ENCODE results near the gene ZNF385B. TPM values are rescaled to one million over a fixed set of nuclear protein-coding genes. Genes with fewer than 3 reads are reported as not detected.
A peak's percentile ranks its signal among the peaks of the same experiment; 100 is the strongest.
"Not testable (repeated sequence)": the region's sequence is repeated elsewhere in the genome, so short reads cannot be mapped to it uniquely, and the experiment has no call there.

ZNF385B gene
- total RNA-seq, 1 experiment from 2014 or later: 2.2 TPM

DNA sequence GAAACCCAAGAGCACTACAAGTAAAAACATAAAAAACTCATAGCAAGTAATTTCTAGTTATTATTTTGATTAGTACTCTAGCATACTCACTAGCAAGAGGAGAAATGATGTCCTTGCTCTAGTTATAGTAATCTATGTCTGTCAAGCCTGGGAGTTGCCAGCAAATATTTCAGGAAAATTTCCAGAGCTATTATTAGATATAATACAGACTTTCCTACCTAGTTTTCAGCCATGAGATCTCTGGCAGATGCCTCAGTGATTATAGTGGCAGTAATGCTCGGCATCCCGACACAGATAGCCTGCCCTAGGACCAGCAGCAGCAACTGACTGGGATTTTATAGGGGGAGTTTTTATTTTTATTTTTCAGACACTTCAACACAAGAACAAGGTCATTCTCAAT lies 224.4 kb downstream of the ZNF385B start:
- no peak for ATAC-seq
- no peaks in the 10 kb centered on the region for H3K4me1 Mint-ChIP-seq
- H3K4me3 Mint-ChIP-seq: no peak overlapping the region
- H3K27ac Mint-ChIP-seq: no peak overlapping the region
- ChIA-PET CTCF (no interaction called here), POLR2A (no interaction called here)
- no peaks in the 10 kb centered on the region for H3K36me3 Mint-ChIP-seq
- DNase-seq (ENCODE audit: low spot score): no peak
- no peaks in the 10 kb centered on the region for H3K27me3 Mint-ChIP-seq (ENCODE audit: low read depth)
- TF ChIP-seq SMAD4 (CRISPR knock-in tag; IDR thresholded peaks at IDR 0.05): no peak
- no peak for TF ChIP-seq ZBTB21 (CRISPR knock-in tag; IDR thresholded peaks at IDR 0.05; ENCODE audit: borderline replicate concordance)
- no peak for TF ChIP-seq SMAD3 (CRISPR knock-in tag; IDR thresholded peaks at IDR 0.05; ENCODE audit: borderline replicate concordance)
- TF ChIP-seq, protein P1, sequence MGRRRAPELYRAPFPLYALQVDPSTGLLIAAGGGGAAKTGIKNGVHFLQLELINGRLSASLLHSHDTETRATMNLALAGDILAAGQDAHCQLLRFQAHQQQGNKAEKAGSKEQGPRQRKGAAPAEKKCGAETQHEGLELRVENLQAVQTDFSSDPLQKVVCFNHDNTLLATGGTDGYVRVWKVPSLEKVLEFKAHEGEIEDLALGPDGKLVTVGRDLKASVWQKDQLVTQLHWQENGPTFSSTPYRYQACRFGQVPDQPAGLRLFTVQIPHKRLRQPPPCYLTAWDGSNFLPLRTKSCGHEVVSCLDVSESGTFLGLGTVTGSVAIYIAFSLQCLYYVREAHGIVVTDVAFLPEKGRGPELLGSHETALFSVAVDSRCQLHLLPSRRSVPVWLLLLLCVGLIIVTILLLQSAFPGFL (CRISPR knock-in tag; IDR thresholded peaks at IDR 0.05; ENCODE audit: borderline replicate concordance): no peak
- no peak for TF ChIP-seq ZMAT4 (CRISPR knock-in tag; IDR thresholded peaks at IDR 0.05)
- no peak for TF ChIP-seq ZNF232 (CRISPR knock-in tag; IDR thresholded peaks at IDR 0.05)
- TF ChIP-seq ESRRA (CRISPR knock-in tag; IDR thresholded peaks at IDR 0.05; ENCODE audit: borderline replicate concordance): no peak
- no peak for TF ChIP-seq AFF4 (CRISPR knock-in tag; IDR thresholded peaks at IDR 0.05; ENCODE audit: borderline replicate concordance)
- H3K9me3 Mint-ChIP-seq: no peaks in the 10 kb centered on the region

GRCh38 chr2:179636100-179636980 lies 225.1 kb downstream of the ZNF385B start:
- DNase-seq (ENCODE audit: low spot score): no peak
- Mint-ChIP-seq H3K27ac (no peak overlapping the region), H3K4me3 (no peak overlapping the region), H3K27me3 (ENCODE audit: low read depth) (no peaks in the 10 kb centered on the region), H3K4me1 (no peaks in the 10 kb centered on the region), H3K36me3 (no peaks in the 10 kb centered on the region), H3K9me3 (no peaks in the 10 kb centered on the region)
- no peak for ATAC-seq
- ChIA-PET POLR2A (no interaction called here), CTCF (no interaction called here)
- no peak for TF ChIP-seq ZNF671 (CRISPR knock-in tag; IDR thresholded peaks at IDR 0.05)
- no peak for TF ChIP-seq NR3C1 (CRISPR knock-in tag; conservative IDR thresholded peaks at IDR 0.05; ENCODE audit: low read depth)
- no peak for TF ChIP-seq EMX1 (CRISPR knock-in tag; IDR thresholded peaks at IDR 0.05)
- TF ChIP-seq OVOL2 (CRISPR knock-in tag; IDR thresholded peaks at IDR 0.05; ENCODE audit: borderline replicate concordance): no peak
- TF ChIP-seq, protein P2, sequence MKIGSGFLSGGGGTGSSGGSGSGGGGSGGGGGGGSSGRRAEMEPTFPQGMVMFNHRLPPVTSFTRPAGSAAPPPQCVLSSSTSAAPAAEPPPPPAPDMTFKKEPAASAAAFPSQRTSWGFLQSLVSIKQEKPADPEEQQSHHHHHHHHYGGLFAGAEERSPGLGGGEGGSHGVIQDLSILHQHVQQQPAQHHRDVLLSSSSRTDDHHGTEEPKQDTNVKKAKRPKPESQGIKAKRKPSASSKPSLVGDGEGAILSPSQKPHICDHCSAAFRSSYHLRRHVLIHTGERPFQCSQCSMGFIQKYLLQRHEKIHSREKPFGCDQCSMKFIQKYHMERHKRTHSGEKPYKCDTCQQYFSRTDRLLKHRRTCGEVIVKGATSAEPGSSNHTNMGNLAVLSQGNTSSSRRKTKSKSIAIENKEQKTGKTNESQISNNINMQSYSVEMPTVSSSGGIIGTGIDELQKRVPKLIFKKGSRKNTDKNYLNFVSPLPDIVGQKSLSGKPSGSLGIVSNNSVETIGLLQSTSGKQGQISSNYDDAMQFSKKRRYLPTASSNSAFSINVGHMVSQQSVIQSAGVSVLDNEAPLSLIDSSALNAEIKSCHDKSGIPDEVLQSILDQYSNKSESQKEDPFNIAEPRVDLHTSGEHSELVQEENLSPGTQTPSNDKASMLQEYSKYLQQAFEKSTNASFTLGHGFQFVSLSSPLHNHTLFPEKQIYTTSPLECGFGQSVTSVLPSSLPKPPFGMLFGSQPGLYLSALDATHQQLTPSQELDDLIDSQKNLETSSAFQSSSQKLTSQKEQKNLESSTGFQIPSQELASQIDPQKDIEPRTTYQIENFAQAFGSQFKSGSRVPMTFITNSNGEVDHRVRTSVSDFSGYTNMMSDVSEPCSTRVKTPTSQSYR (CRISPR knock-in tag; IDR thresholded peaks at IDR 0.05): no peak
- no peak for TF ChIP-seq HMGA2 (CRISPR knock-in tag; IDR thresholded peaks at IDR 0.05)
- TF ChIP-seq CREB1 (CRISPR knock-in tag; IDR thresholded peaks at IDR 0.05): no peak
- TF ChIP-seq ZBTB43 (CRISPR knock-in tag; IDR thresholded peaks at IDR 0.05): no peak
- TF ChIP-seq TEAD1 (CRISPR knock-in tag; IDR thresholded peaks at IDR 0.05): no peak

GRCh38 chr2:179631769-179632385 lies 229.5 kb downstream of the ZNF385B start:
- H3K27ac Mint-ChIP-seq; DNase-seq (ENCODE audit: low spot score); H3K4me3 Mint-ChIP-seq; H3K9me3 Mint-ChIP-seq; POLR2A ChIA-PET; H3K36me3 Mint-ChIP-seq; H3K27me3 Mint-ChIP-seq (ENCODE audit: low read depth); H3K4me1 Mint-ChIP-seq; ATAC-seq; CTCF ChIA-PET: not testable (repeated sequence)

- H3K27me3 Mint-ChIP-seq (ENCODE audit: low read depth); ATAC-seq; CTCF ChIA-PET; H3K27ac Mint-ChIP-seq; H3K4me1 Mint-ChIP-seq; H3K36me3 Mint-ChIP-seq; H3K9me3 Mint-ChIP-seq; POLR2A ChIA-PET; H3K4me3 Mint-ChIP-seq: not testable (repeated sequence)
- DNase-seq (ENCODE audit: low spot score): peak; percentile 17
These were observed 231.6 kb downstream of the ZNF385B start for GRCh38 chr2:179629776-179630175.
